ENCODE data around the gene DSTYK. TPM values are rescaled to one million over a fixed set of nuclear protein-coding genes. Genes with fewer than 3 reads are reported as not detected.

The DSTYK gene
- polyA plus RNA-seq, 1 of the 3 experiments (the other 2 are of a cell fraction), result 4.4 TPM

- H3K9ac ChIP-seq, result no peak overlapping the region
- ChIA-PET POLR2A (no interaction called here), CTCF (no interaction called here)
- H3F3A ChIP-seq (replicated peaks; ENCODE audit: insufficient read depth), result no peaks in the 10 kb centered on the region
- no peaks in the 10 kb centered on the region for H3K9me2 ChIP-seq
- H3K9me3 ChIP-seq, result no peaks in the 10 kb centered on the region
- no peaks in the 10 kb centered on the region for H3K4me1 ChIP-seq (ENCODE audit: control insufficient read depth in 1 of 2, insufficient read depth in 2 of 2, low read depth in 1 of 2, low read length in 1 of 2)
- no peak overlapping the region for H3K4me2 ChIP-seq
- peaks cover 30 to 47% of the 10 kb centered on the region in 2 experiments for H3K36me3 ChIP-seq (replicated peaks in 1 of 2; ENCODE audit: control insufficient read depth in 1 of 2, insufficient read depth in 2 of 2, low read length in 1 of 2)
- H4K20me1 ChIP-seq (ENCODE audit: insufficient read depth), result no peaks in the 10 kb centered on the region
- H3K27me3 ChIP-seq (ENCODE audit: insufficient read depth), result no peaks in the 10 kb centered on the region
- H3K27ac ChIP-seq (ENCODE audit: low read depth in 2 of 2, low read length in 1 of 2), result no peak overlapping the region
- H2AFZ ChIP-seq (ENCODE audit: low read depth), result no peak overlapping the region
- H3K4me3 ChIP-seq (ENCODE audit: low read depth in 2 of 2, low read length in 1 of 2), result no peak overlapping the region
- H3K79me2 ChIP-seq (ENCODE audit: insufficient read depth), result peaks cover 23% of the 10 kb centered on the region
- DNase-seq, result no peak
- TF ChIP-seq USF1 (IDR thresholded peaks at IDR 0.05; ENCODE audit: borderline replicate concordance, low read depth), result no peak
- no peak for TF ChIP-seq NRF1 (IDR thresholded peaks at IDR 0.05; ENCODE audit: low read depth, low read length)
- TF ChIP-seq ELF1 (IDR thresholded peaks at IDR 0.05), result no peak
These were observed 100.1 kb downstream of the DSTYK start for GRCh38 chr1:205111354-205111753.

- H3K27me3 ChIP-seq (ENCODE audit: insufficient read depth), result no peaks in the 10 kb centered on the region
- DNase-seq, result no peak
- ChIA-PET POLR2A (no interaction called here), CTCF (interaction anchor here (0.8 to 2.3 kb wide), 8 partner anchors 8 to 225 kb away, joined by 3 to 11 read pairs (median 5); partner anchors contain the start of gene RBBP5)
- no peak overlapping the region for H2AFZ ChIP-seq (ENCODE audit: low read depth)
- H3K79me2 ChIP-seq (ENCODE audit: insufficient read depth), result peaks cover 15% of the 10 kb centered on the region
- no peaks in the 10 kb centered on the region for H4K20me1 ChIP-seq (ENCODE audit: insufficient read depth)
- no peaks in the 10 kb centered on the region for H3F3A ChIP-seq (replicated peaks; ENCODE audit: insufficient read depth)
- H3K4me3 ChIP-seq (ENCODE audit: low read depth in 2 of 2, low read length in 1 of 2), result no peak overlapping the region
- TF ChIP-seq RCOR1 (IDR thresholded peaks at IDR 0.05; ENCODE audit: low read length), result no peak
- no peak for TF ChIP-seq RXRA (IDR thresholded peaks at IDR 0.05; ENCODE audit: borderline replicate concordance, low read depth)
- no peaks in the 10 kb centered on the region for H3K4me1 ChIP-seq (ENCODE audit: control insufficient read depth in 1 of 2, insufficient read depth in 2 of 2, low read depth in 1 of 2, low read length in 1 of 2)
- no peak overlapping the region for H3K4me2 ChIP-seq
- H3K27ac ChIP-seq (ENCODE audit: low read depth in 2 of 2, low read length in 1 of 2), result no peak overlapping the region
- no peak overlapping the region for H3K9ac ChIP-seq
- peaks cover 41 to 45% of the 10 kb centered on the region in 2 experiments for H3K36me3 ChIP-seq (replicated peaks in 1 of 2; ENCODE audit: control insufficient read depth in 1 of 2, insufficient read depth in 2 of 2, low read length in 1 of 2)
- no peaks in the 10 kb centered on the region for H3K9me2 ChIP-seq
- 97% methylated on average over 5 of the region's 5 CpGs for WGBS (ENCODE audit: low lambda C conversion rate)
- H3K9me3 ChIP-seq, result no peaks in the 10 kb centered on the region
These were observed 101.8 kb downstream of the DSTYK start for GRCh38 chr1:205109711-205110110.

- H3K9me3 ChIP-seq, result no peaks in the 10 kb centered on the region
- peaks cover 15% of the 10 kb centered on the region for H3K79me2 ChIP-seq (ENCODE audit: insufficient read depth)
- H3K9ac ChIP-seq, result no peak overlapping the region
- TF ChIP-seq YY1 (IDR thresholded peaks at IDR 0.05; ENCODE audit: low read depth) (no peak), USF1 (IDR thresholded peaks at IDR 0.05; ENCODE audit: borderline replicate concordance, low read depth) (no peak), EP300 (IDR thresholded peaks at IDR 0.05; ENCODE audit: borderline replicate concordance in 1 of 2, low read depth in 1 of 2, low read length in 1 of 2) (no peak), SMC3 (IDR thresholded peaks at IDR 0.05; ENCODE audit: low read depth, low read length) (no peak), CTCF (IDR thresholded peaks at IDR 0.05) (no peak), FOXJ3 (CRISPR knock-in tag; IDR thresholded peaks at IDR 0.05) (no peak), EZH2phosphoT487 (IDR thresholded peaks at IDR 0.05; ENCODE audit: borderline replicate concordance, low read depth) (no peak), MXI1 (IDR thresholded peaks at IDR 0.05; ENCODE audit: low read depth, low read length) (no peak)
- TF ChIP-seq, protein P1, sequence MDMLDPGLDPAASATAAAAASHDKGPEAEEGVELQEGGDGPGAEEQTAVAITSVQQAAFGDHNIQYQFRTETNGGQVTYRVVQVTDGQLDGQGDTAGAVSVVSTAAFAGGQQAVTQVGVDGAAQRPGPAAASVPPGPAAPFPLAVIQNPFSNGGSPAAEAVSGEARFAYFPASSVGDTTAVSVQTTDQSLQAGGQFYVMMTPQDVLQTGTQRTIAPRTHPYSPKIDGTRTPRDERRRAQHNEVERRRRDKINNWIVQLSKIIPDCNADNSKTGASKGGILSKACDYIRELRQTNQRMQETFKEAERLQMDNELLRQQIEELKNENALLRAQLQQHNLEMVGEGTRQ (IDR thresholded peaks at IDR 0.05; ENCODE audit: borderline replicate concordance, low read depth, low read length), result no peak
- no peaks in the 10 kb centered on the region for H4K20me1 ChIP-seq (ENCODE audit: insufficient read depth)
- no peaks in the 10 kb centered on the region for H3K4me1 ChIP-seq (ENCODE audit: control insufficient read depth in 1 of 2, insufficient read depth in 2 of 2, low read depth in 1 of 2, low read length in 1 of 2)
- H3K36me3 ChIP-seq (replicated peaks in 1 of 2; ENCODE audit: control insufficient read depth in 1 of 2, insufficient read depth in 2 of 2, low read length in 1 of 2), result peaks cover 42 to 46% of the 10 kb centered on the region in 2 experiments
- H3K4me3 ChIP-seq (ENCODE audit: low read depth in 2 of 2, low read length in 1 of 2), result no peak overlapping the region
- H2AFZ ChIP-seq (ENCODE audit: low read depth), result no peak overlapping the region
- no peaks in the 10 kb centered on the region for H3K27me3 ChIP-seq (ENCODE audit: insufficient read depth)
- 96% methylated on average over 1 of the region's 1 CpG for WGBS (ENCODE audit: low lambda C conversion rate)
- H3K4me2 ChIP-seq, result no peak overlapping the region
- ChIA-PET CTCF (interaction anchor here (0.8 to 2.3 kb wide), 6 partner anchors 9 to 226 kb away, joined by 3 to 11 read pairs (median 6); no protein-coding TSS in a partner anchor), POLR2A (no interaction called here)
- H3F3A ChIP-seq (replicated peaks; ENCODE audit: insufficient read depth), result no peaks in the 10 kb centered on the region
- no peaks in the 10 kb centered on the region for H3K9me2 ChIP-seq
- H3K27ac ChIP-seq (ENCODE audit: low read depth in 2 of 2, low read length in 1 of 2), result no peak overlapping the region
- DNase-seq, result no peak
These were observed 102.2 kb downstream of the DSTYK start for GRCh38 chr1:205109269-205109668.

Measured in SK-N-SH (cell line).